ENCODE data around the gene BRD1. TPM values are rescaled to one million over a fixed set of nuclear protein-coding genes. Genes with fewer than 3 reads are reported as not detected.
"Not testable (repeated sequence)": the region's sequence is repeated elsewhere in the genome, so short reads cannot be mapped to it uniquely, and the experiment has no call there.

BRD1 gene
- total RNA-seq, 1 experiment from 2014 or later, result 19.1 TPM

DNA sequence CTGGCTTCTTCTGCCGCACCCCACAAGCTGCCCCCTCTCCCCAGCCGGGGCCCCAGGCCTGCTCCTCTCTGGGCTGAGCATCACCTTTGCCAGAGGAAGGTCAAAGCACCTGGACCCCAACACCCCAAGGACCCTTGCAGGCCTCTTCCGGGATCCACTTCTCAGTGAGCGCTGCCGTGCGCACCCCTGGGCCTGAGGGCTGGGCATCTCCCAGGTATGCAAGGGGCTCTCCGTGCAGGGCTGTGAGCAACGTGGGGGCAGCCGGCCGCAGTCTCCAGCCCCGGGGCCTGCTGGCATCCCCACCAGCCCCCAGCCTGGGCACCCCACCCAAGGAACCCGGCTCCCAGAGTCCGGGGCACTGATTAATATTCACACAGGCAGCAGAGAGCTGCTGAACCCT, 64.0 kb downstream of the BRD1 start:
- intact Hi-C loops (cut with micrococcal nuclease), result no loop called here
- no peaks in the 10 kb centered on the region for H3K9me3 ChIP-seq (ENCODE audit: low read length)
- H3K4me3 ChIP-seq (ENCODE audit: low read length), result no peak overlapping the region
- no peaks in the 10 kb centered on the region for H4K20me1 ChIP-seq (ENCODE audit: low read length)
- TF ChIP-seq EZH2 (IDR thresholded peaks at IDR 0.05; ENCODE audit: low read length, unreplicated experiment) (no peak), EZH2phosphoT487 (IDR thresholded peaks at IDR 0.05; ENCODE audit: borderline replicate concordance, low read length) (no peak)
- TF ChIP-seq, protein P1, sequence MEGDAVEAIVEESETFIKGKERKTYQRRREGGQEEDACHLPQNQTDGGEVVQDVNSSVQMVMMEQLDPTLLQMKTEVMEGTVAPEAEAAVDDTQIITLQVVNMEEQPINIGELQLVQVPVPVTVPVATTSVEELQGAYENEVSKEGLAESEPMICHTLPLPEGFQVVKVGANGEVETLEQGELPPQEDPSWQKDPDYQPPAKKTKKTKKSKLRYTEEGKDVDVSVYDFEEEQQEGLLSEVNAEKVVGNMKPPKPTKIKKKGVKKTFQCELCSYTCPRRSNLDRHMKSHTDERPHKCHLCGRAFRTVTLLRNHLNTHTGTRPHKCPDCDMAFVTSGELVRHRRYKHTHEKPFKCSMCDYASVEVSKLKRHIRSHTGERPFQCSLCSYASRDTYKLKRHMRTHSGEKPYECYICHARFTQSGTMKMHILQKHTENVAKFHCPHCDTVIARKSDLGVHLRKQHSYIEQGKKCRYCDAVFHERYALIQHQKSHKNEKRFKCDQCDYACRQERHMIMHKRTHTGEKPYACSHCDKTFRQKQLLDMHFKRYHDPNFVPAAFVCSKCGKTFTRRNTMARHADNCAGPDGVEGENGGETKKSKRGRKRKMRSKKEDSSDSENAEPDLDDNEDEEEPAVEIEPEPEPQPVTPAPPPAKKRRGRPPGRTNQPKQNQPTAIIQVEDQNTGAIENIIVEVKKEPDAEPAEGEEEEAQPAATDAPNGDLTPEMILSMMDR (conservative IDR thresholded peaks at IDR 0.05; ENCODE audit: low read depth, low read length), result no peak
- H2AFZ ChIP-seq (ENCODE audit: low read length), result no peak overlapping the region
- CTCF ChIA-PET, result no interaction called here
- H3F3A ChIP-seq (ENCODE audit: low read length, unreplicated experiment), result no peaks in the 10 kb centered on the region
- H3K27ac ChIP-seq (ENCODE audit: low read length), result no peak overlapping the region
- H3K79me2 ChIP-seq (ENCODE audit: low read length), result no peaks in the 10 kb centered on the region
- no TSS peak for BruUV-seq (replicated peaks)
- POLR2A ChIA-PET (ENCODE audit: unreplicated experiment), result no interaction called here
- no peaks in the 10 kb centered on the region for H3K27me3 ChIP-seq (ENCODE audit: low read length)
- H3K4me1 ChIP-seq (ENCODE audit: insufficient read depth, low read length), result no peaks in the 10 kb centered on the region
- H3K9me2 ChIP-seq (replicated peaks; ENCODE audit: low read length), result no peaks in the 10 kb centered on the region
- no peak overlapping the region for H3K9ac ChIP-seq (ENCODE audit: low read length)
- no peaks in the 10 kb centered on the region for H3K36me3 ChIP-seq (ENCODE audit: low read depth, low read length)
- DNase-seq (no peak), ATAC-seq (no peak)
- no peak overlapping the region for H3K4me2 ChIP-seq (ENCODE audit: low read length)

DNA sequence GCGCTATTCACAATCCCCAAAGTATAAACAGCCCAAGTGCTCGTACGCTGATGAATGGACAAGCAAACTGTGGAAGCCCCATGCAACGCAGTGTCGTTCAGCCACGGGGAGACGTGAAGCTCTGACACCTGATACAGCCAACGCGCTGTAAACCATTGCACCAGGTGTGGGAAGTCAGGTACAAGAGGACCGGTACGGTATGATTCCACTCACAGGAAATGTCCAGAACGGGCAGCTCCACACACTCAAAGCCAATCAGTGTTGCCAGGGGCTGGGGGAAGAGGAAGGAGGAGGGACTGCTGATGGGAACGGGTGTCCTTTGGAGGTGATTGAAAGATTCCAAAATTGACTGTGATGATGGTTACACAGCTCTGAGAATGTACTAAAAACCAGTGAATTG, 64.5 kb downstream of the BRD1 start:
- BruUV-seq (replicated peaks), result no TSS peak
- ATAC-seq (no peak), DNase-seq (no peak)
- no peaks in the 10 kb centered on the region for H3K4me1 ChIP-seq (ENCODE audit: insufficient read depth, low read length)
- H3K9ac ChIP-seq (ENCODE audit: low read length), result no peak overlapping the region
- H3K9me3 ChIP-seq (ENCODE audit: low read length), result no peaks in the 10 kb centered on the region
- ChIA-PET CTCF (no interaction called here), POLR2A (ENCODE audit: unreplicated experiment) (no interaction called here)
- H3K27me3 ChIP-seq (ENCODE audit: low read length), result no peaks in the 10 kb centered on the region
- H3F3A ChIP-seq (ENCODE audit: low read length, unreplicated experiment), result no peaks in the 10 kb centered on the region
- H3K4me2 ChIP-seq (ENCODE audit: low read length), result no peak overlapping the region
- H4K20me1 ChIP-seq (ENCODE audit: low read length), result no peaks in the 10 kb centered on the region
- no peak overlapping the region for H2AFZ ChIP-seq (ENCODE audit: low read length)
- H3K36me3 ChIP-seq (ENCODE audit: low read depth, low read length), result no peaks in the 10 kb centered on the region
- intact Hi-C loops (cut with micrococcal nuclease), result no loop called here
- TF ChIP-seq, protein P1 (conservative IDR thresholded peaks at IDR 0.05; ENCODE audit: low read depth, low read length), result no peak
- TF ChIP-seq EZH2phosphoT487 (IDR thresholded peaks at IDR 0.05; ENCODE audit: borderline replicate concordance, low read length), result no peak
- no peak for TF ChIP-seq EZH2 (IDR thresholded peaks at IDR 0.05; ENCODE audit: low read length, unreplicated experiment)
- no peak overlapping the region for H3K4me3 ChIP-seq (ENCODE audit: low read length)
- no peak overlapping the region for H3K27ac ChIP-seq (ENCODE audit: low read length)
- H3K79me2 ChIP-seq (ENCODE audit: low read length), result no peaks in the 10 kb centered on the region
- no peaks in the 10 kb centered on the region for H3K9me2 ChIP-seq (replicated peaks; ENCODE audit: low read length)

DNA sequence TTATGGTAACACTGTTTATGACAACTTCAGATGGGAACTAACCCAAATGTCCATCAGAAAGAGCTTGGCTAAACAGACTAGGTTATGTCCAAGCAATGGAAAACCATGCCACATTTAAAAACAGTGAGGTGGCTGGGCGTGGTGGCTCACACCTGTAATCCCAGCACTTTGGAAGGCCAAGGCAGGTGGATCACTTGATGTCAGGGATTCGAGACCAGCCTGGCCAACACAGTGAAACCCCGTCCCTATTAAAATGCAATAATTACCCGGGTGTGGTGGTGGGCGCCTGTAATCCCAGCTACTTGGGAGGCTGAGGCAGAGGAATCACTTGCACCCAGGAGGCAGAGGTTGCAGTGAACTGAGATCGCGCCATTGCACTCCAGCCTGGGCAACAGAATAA, 65.1 kb downstream of the BRD1 start:
- H3F3A ChIP-seq (ENCODE audit: low read length, unreplicated experiment); H3K36me3 ChIP-seq (ENCODE audit: low read depth, low read length); H2AFZ ChIP-seq (ENCODE audit: low read length); H3K9me2 ChIP-seq (replicated peaks; ENCODE audit: low read length); POLR2A ChIA-PET (ENCODE audit: unreplicated experiment); BruUV-seq (replicated peaks); H3K4me3 ChIP-seq (ENCODE audit: low read length); H3K9me3 ChIP-seq (ENCODE audit: low read length); DNase-seq; H3K79me2 ChIP-seq (ENCODE audit: low read length); H3K27me3 ChIP-seq (ENCODE audit: low read length); H3K9ac ChIP-seq (ENCODE audit: low read length); H3K27ac ChIP-seq (ENCODE audit: low read length); CTCF ChIA-PET; H3K4me2 ChIP-seq (ENCODE audit: low read length); ATAC-seq; intact Hi-C loops (cut with micrococcal nuclease); H4K20me1 ChIP-seq (ENCODE audit: low read length); H3K4me1 ChIP-seq (ENCODE audit: insufficient read depth, low read length): not testable (repeated sequence)
